Naive thymus-derived CD4-positive, alpha-beta T cell (primary cell): ENCODE results near the gene SLC35G6. TPM values are rescaled to one million over a fixed set of nuclear protein-coding genes. Genes with fewer than 3 reads are reported as not detected.

Experiments
- ATAC-seq: fragments of 150-1000 bp; cut with Tn5 transposase; 2 replicates; pipeline ENCODE4 v1.10.0; 2021; ENCODE audit warnings: mild to moderate bottlenecking, moderate library complexity
- CTCF ChIA-PET: fragments of 350-600 bp; sonication (Branson Sonifier 250); formaldehyde crosslinking; loops from one replicate; lab custom pipeline; 2021; ENCODE audit warnings: antibody characterized with exemption; lab: Charles Lee
- POLR2A ChIA-PET: fragments of 350-600 bp; sonication (Branson Sonifier 250); formaldehyde crosslinking; loops from one replicate; lab custom pipeline; 2021; ENCODE audit warnings: antibody characterized with exemption, inconsistent platforms; lab: Charles Lee
- DNase-seq, 9 donors: peaks; one replicate each; pipeline versions ENCODE4 v3.0.0 to v3.0.0-alpha.2; 2020 to 2022; ENCODE audit warnings: mixed read lengths in 1 of 9
- H3K27ac ChIP-seq: one replicate; pipeline ENCODE4 v1.7.0; 2013; ENCODE audit warnings: mild to moderate bottlenecking, low read depth, low read length, moderate library complexity
- H3K27me3 ChIP-seq, 2 donors: one replicate each; pipeline ENCODE4 v1.7.0; 2013; ENCODE audit warnings: low read length in 2 of 2, mild to moderate bottlenecking in 2 of 2, moderate library complexity in 2 of 2; ENCODE audit not compliant: control insufficient read depth in 2 of 2, insufficient read depth in 2 of 2
- H3K36me3 ChIP-seq, 3 experiments: 1 replicate in 2 of 3; 2 replicates in 1 of 3; pipeline ENCODE4 v1.7.0; 2013; ENCODE audit warnings: low read length in 3 of 3, mild to moderate bottlenecking in 3 of 3, moderate library complexity in 1 of 3; ENCODE audit not compliant: insufficient read depth in 3 of 3, control insufficient read depth in 2 of 3
- H3K4me1 ChIP-seq, 2 donors: one replicate each; pipeline ENCODE4 v1.7.0; 2013; ENCODE audit warnings: low read length in 2 of 2, mild to moderate bottlenecking in 2 of 2, moderate library complexity in 1 of 2; ENCODE audit not compliant: control insufficient read depth in 2 of 2, insufficient read depth in 2 of 2
- H3K4me3 ChIP-seq: 2 replicates; pipeline ENCODE4 v1.7.0; 2013; ENCODE audit warnings: mild to moderate bottlenecking, low read length
- H3K9me3 ChIP-seq, 3 experiments: 1 replicate in 2 of 3; 2 replicates in 1 of 3; pipeline ENCODE4 v1.7.0; 2013; ENCODE audit warnings: low read length in 3 of 3; ENCODE audit not compliant: control insufficient read depth in 2 of 3
- H3K27ac Mint-ChIP-seq, 9 donors: one replicate each; pipeline ENCODE4 v1.8.0; 2020 to 2022; ENCODE audit warnings: mixed read lengths in 9 of 9, mild to moderate bottlenecking in 8 of 9, moderate library complexity in 5 of 9, inconsistent platforms in 2 of 9
- H3K27me3 Mint-ChIP-seq, 5 donors: one replicate each; pipeline ENCODE4 v1.8.0; 2021 to 2022; ENCODE audit warnings: mixed read lengths in 5 of 5, mild to moderate bottlenecking in 1 of 5
- H3K36me3 Mint-ChIP-seq, 5 donors: one replicate each; pipeline ENCODE4 v1.8.0; 2020 to 2022; ENCODE audit warnings: mixed read lengths in 5 of 5, mild to moderate bottlenecking in 3 of 5, inconsistent platforms in 1 of 5
- H3K4me1 Mint-ChIP-seq, 7 donors: one replicate each; pipeline ENCODE4 v1.8.0; 2020 to 2022; ENCODE audit warnings: mixed read lengths in 7 of 7, mild to moderate bottlenecking in 3 of 7, inconsistent platforms in 1 of 7
- H3K4me3 Mint-ChIP-seq, 10 donors: one replicate each; pipeline ENCODE4 v1.8.0; 2020 to 2022; ENCODE audit warnings: mild to moderate bottlenecking in 10 of 10, mixed read lengths in 10 of 10, moderate library complexity in 6 of 10, inconsistent platforms in 2 of 10
- H3K9me3 Mint-ChIP-seq, 11 donors: one replicate each; pipeline ENCODE4 v1.8.0; 2020 to 2022; ENCODE audit warnings: mixed read lengths in 11 of 11, mild to moderate bottlenecking in 4 of 11, inconsistent platforms in 1 of 11, moderate library complexity in 1 of 11
- intact Hi-C, 2 donors: fragments of 100-400 bp; cut with micrococcal nuclease; formaldehyde crosslinking; loops; one replicate each; pipeline ENCODE4 v1.15.1; 2023
- polyA plus RNA-seq, 2 donors: library from polyadenylated mRNA; unstranded; fragments of 300-500 nt; fragmentation: Illumina TruSeq; gene quantifications; one replicate each; pipeline ENCODE4 v1.2.3, GENCODE V29; 2021
- total RNA-seq, 6 experiments: library from RNA in 5 of 6; stranded (reverse) in 5 of 6; gene quantifications; 1 replicate in 5 of 6; 2 replicates in 1 of 6; pipeline ENCODE4 v1.2.3 and lab custom pipeline; 2021 to 2026

SLC35G6 gene
- total and polyA plus RNA-seq, 7 experiments from 2014 or later, result 0.16 TPM; not detected in 6

- H3K4me3 ChIP-seq, result no peak overlapping the region
- no peak overlapping the region for H3K4me3 Mint-ChIP-seq
- no peak overlapping the region for H3K27ac ChIP-seq
- H3K36me3 Mint-ChIP-seq, result peaks cover 7 to 45% (median 16%) of the 10 kb centered on the region in 5 donors
- peaks cover 17 to 95% (median 28%) of the 10 kb centered on the region in 3 experiments for H3K36me3 ChIP-seq
- ChIA-PET POLR2A (interaction anchor here (2.3 kb wide), 1 partner anchor 72 kb away, joined by 13 read pairs; no protein-coding TSS in a partner anchor), CTCF (interaction anchor here (0.8 to 2.3 kb wide), 3 partner anchors 10 to 73 kb away, joined by 3 to 5 read pairs (median 3); partner anchors contain the start of gene TMEM102)
- no peak for DNase-seq
- peak overlapping the region in 3 of 9 donors; percentile 25 to 34 (median 29) for H3K27ac Mint-ChIP-seq
- no peaks in the 10 kb centered on the region for H3K9me3 ChIP-seq
- no peaks in the 10 kb centered on the region for H3K9me3 Mint-ChIP-seq
- no peak for ATAC-seq
- H3K27me3 Mint-ChIP-seq, result no peaks in the 10 kb centered on the region
- peaks cover 0 to 5% (median 0%) of the 10 kb centered on the region in 7 donors for H3K4me1 Mint-ChIP-seq
- H3K4me1 ChIP-seq, result no peaks in the 10 kb centered on the region
- no peaks in the 10 kb centered on the region for H3K27me3 ChIP-seq
- intact Hi-C loops, result no loop called here
Measured at GRCh38 chr17:7508846-7509245, 27.6 kb downstream of the SLC35G6 start.

DNA sequence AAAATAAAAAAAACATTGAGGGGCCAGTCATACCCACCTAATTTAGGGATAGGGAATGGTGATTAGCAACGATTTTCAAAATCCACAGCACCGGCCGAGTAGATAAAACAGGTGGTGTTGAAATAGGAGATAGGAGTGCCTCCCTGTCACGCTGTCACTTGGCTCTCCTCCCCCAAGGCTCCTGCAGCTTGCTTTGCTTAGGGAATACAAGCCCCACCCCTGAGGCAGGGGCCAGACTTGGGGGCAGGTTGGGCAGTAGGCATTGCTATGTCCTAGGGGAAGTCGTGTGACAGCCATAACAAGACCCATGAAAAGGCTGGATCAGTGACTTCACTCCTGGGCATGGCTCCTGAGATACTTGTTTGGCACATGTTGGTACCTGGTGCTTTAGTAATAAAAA is 28.7 kb downstream of the SLC35G6 start:
- peaks cover 13 to 90% (median 26%) of the 10 kb centered on the region in 3 experiments for H3K36me3 ChIP-seq
- no peaks in the 10 kb centered on the region for H3K9me3 ChIP-seq
- peaks cover 0 to 7% (median 0%) of the 10 kb centered on the region in 7 donors for H3K4me1 Mint-ChIP-seq
- no peak overlapping the region for H3K4me3 Mint-ChIP-seq
- H3K4me3 ChIP-seq, result no peak overlapping the region
- no peaks in the 10 kb centered on the region for H3K27me3 Mint-ChIP-seq
- H3K9me3 Mint-ChIP-seq, result no peaks in the 10 kb centered on the region
- ChIA-PET POLR2A (interaction anchor here (2.3 kb wide), 1 partner anchor 73 kb away, joined by 13 read pairs; no protein-coding TSS in a partner anchor), CTCF (interaction anchor here (1.6 kb wide), 1 partner anchor 47 kb away, joined by 3 read pairs; no protein-coding TSS in a partner anchor)
- H3K4me1 ChIP-seq, result no peaks in the 10 kb centered on the region
- no peaks in the 10 kb centered on the region for H3K27me3 ChIP-seq
- DNase-seq (no peak), ATAC-seq (no peak)
- peaks cover 4 to 42% (median 18%) of the 10 kb centered on the region in 5 donors for H3K36me3 Mint-ChIP-seq
- intact Hi-C loops, result loop anchor here in 1 of 2 donors (5.0 kb wide), 1 partner anchor 37 kb away; the partner anchor contains the start of gene TNFSF12
- no peak overlapping the region for H3K27ac ChIP-seq
- no peak overlapping the region for H3K27ac Mint-ChIP-seq

DNA sequence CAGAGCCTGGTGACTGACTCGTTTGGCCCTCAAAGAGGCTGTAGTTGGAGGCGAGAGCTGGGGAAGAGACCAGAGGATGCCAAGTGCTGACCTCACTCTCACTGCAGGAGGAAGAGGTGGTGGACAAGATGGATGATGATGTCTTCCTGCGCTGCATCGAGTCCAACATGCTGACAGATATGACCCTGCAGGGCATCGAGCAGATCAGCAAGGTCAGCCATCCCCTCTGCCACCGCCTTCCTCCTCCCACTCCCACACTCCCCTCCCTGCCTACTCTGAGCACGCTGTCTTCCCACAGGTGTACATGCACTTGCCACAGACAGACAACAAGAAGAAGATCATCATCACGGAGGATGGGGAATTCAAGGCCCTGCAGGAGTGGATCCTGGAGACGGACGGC is 29.9 kb downstream of the SLC35G6 start:
- Histone ChIP-seq H3K4me1 (no peaks in the 10 kb centered on the region), H3K4me3 (no peak overlapping the region), H3K36me3 (peaks cover 6 to 81% (median 18%) of the 10 kb centered on the region in 3 experiments), H3K27ac (no peak overlapping the region), H3K27me3 (no peaks in the 10 kb centered on the region), H3K9me3 (no peaks in the 10 kb centered on the region)
- ChIA-PET CTCF (interaction anchor here (0.7 kb wide), 1 partner anchor 175 kb away, joined by 4 read pairs; the partner anchor contains the start of gene ACAP1), POLR2A (interaction anchor here (0.6 to 2.0 kb wide), 6 partner anchors 26 to 352 kb away, joined by 3 to 7 read pairs (median 5); partner anchors contain the start of genes POLR2A and TNFSF12)
- intact Hi-C loops, result loop anchor here in 1 of 2 donors (5.0 kb wide), 1 partner anchor 36 kb away; the partner anchor contains the start of gene TNFSF12
- peaks cover 0 to 7% (median 0%) of the 10 kb centered on the region in 7 donors for H3K4me1 Mint-ChIP-seq
- peaks cover 4 to 38% (median 18%) of the 10 kb centered on the region in 5 donors for H3K36me3 Mint-ChIP-seq
- DNase-seq, result no peak
- H3K9me3 Mint-ChIP-seq, result no peaks in the 10 kb centered on the region
- H3K4me3 Mint-ChIP-seq, result no peak overlapping the region
- H3K27me3 Mint-ChIP-seq, result no peaks in the 10 kb centered on the region
- ATAC-seq, result peak; percentile 3
- peak overlapping the region in 1 of 9 donors; percentile 45 for H3K27ac Mint-ChIP-seq

- intact Hi-C loops, result loop anchor here in 1 of 2 donors (5.0 kb wide), 1 partner anchor 35 kb away; the partner anchor contains the start of gene TNFSF12
- CTCF ChIA-PET, result interaction anchor here (3.2 kb wide), 1 partner anchor 35 kb away, joined by 11 read pairs; no protein-coding TSS in a partner anchor
- Histone ChIP-seq H3K9me3 (no peaks in the 10 kb centered on the region), H3K4me3 (no peak overlapping the region), H3K4me1 (no peaks in the 10 kb centered on the region), H3K36me3 (peaks cover 6 to 71% (median 18%) of the 10 kb centered on the region in 3 experiments), H3K27me3 (no peaks in the 10 kb centered on the region), H3K27ac (no peak overlapping the region)
- ATAC-seq, result no peak
- Mint-ChIP-seq H3K27ac (no peak overlapping the region), H3K4me1 (peaks cover 0 to 7% (median 0%) of the 10 kb centered on the region in 7 donors), H3K4me3 (no peak overlapping the region), H3K36me3 (peaks cover 4 to 31% (median 12%) of the 10 kb centered on the region in 5 donors), H3K9me3 (no peaks in the 10 kb centered on the region), H3K27me3 (no peaks in the 10 kb centered on the region)
- POLR2A ChIA-PET, result interaction anchor here (1.0 to 2.0 kb wide), 3 partner anchors 27 to 49 kb away, joined by 3 to 6 read pairs (median 4); partner anchors contain the start of genes POLR2A and TNFSF12
- no peak for DNase-seq
Measured at GRCh38 chr17:7512105-7512504, 30.9 kb downstream of the SLC35G6 start.

DNA sequence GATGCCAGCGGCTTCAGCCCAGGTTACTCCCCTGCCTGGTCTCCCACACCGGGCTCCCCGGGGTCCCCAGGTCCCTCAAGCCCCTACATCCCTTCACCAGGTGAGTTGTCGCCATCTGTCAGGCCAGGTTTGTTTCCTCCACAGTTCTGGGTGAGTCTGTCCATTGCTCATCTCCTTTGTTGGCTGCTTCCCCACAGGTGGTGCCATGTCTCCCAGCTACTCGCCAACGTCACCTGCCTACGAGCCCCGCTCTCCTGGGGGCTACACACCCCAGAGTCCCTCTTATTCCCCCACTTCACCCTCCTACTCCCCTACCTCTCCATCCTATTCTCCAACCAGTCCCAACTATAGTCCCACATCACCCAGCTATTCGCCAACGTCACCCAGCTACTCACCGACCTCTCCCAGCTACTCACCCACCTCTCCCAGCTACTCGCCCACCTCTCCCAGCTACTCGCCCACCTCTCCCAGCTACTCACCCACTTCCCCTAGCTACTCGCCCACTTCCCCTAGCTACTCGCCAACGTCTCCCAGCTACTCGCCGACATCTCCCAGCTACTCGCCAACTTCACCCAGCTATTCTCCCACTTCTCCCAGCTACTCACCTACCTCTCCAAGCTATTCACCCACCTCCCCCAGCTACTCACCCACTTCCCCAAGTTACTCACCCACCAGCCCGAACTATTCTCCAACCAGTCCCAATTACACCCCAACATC is 31.7 kb downstream of the SLC35G6 start:
- Histone ChIP-seq H3K27me3 (no peaks in the 10 kb centered on the region), H3K4me1 (no peaks in the 10 kb centered on the region), H3K4me3 (no peak overlapping the region), H3K9me3 (no peaks in the 10 kb centered on the region), H3K36me3 (peaks cover 6 to 64% (median 14%) of the 10 kb centered on the region in 3 experiments), H3K27ac (no peak overlapping the region)
- POLR2A ChIA-PET, result interaction anchor here (0.8 to 5.3 kb wide), 5 partner anchors 28 to 173 kb away, joined by 3 to 45 read pairs (median 5); partner anchors contain the start of genes POLR2A, SENP3 and ZBTB4
- DNase-seq, result no peak
- peaks cover 4 to 30% (median 12%) of the 10 kb centered on the region in 5 donors for H3K36me3 Mint-ChIP-seq
- no peaks in the 10 kb centered on the region for H3K27me3 Mint-ChIP-seq
- H3K4me3 Mint-ChIP-seq, result peak overlapping the region in 1 of 10 donors; percentile 48
- CTCF ChIA-PET, result interaction anchor here (0.7 to 4.4 kb wide), 19 partner anchors 10 to 223 kb away, joined by 3 to 86 read pairs (median 4); partner anchors contain the start of genes CHRNB1, SENP3, SOX15 and TMEM102
- ATAC-seq, result no peak
- peaks cover 0 to 7% (median 0%) of the 10 kb centered on the region in 7 donors for H3K4me1 Mint-ChIP-seq
- H3K27ac Mint-ChIP-seq, result peak overlapping the region in 1 of 9 donors; percentile 19
- no peaks in the 10 kb centered on the region for H3K9me3 Mint-ChIP-seq
- intact Hi-C loops, result loop anchor here in 1 of 2 donors (5.0 kb wide), 1 partner anchor 34 kb away; the partner anchor contains the start of gene TNFSF12
